NCI-H146 (cell line): ENCODE measurements around the gene ZDHHC14.

Experiments
- DNase-seq: peaks from one replicate; lab custom pipeline; 2025; lab: John Stamatoyannopoulos, UW

The ZDHHC14 gene

GRCh38 chr6:157597461-157598312, 216.7 kb downstream of the ZDHHC14 start:
- peak; percentile 63 for DNase-seq

GRCh38 chr6:157599191-157599590, 218.2 kb downstream of the ZDHHC14 start:
- DNase-seq = no peak

GRCh38 chr6:157600807-157601206, 219.8 kb downstream of the ZDHHC14 start:
- no peak for DNase-seq

- no peak for DNase-seq
These were observed 221.7 kb downstream of the ZDHHC14 start for GRCh38 chr6:157602521-157603295.

- no peak for DNase-seq
These were observed 222.4 kb downstream of the ZDHHC14 start for GRCh38 chr6:157603314-157603940.

GRCh38 chr6:157603971-157604370, 223.0 kb downstream of the ZDHHC14 start:
- no peak for DNase-seq

GRCh38 chr6:157604816-157605215, 223.8 kb downstream of the ZDHHC14 start:
- no peak for DNase-seq

- no peak for DNase-seq
These were observed 224.5 kb downstream of the ZDHHC14 start for GRCh38 chr6:157605484-157605883.

- no peak for DNase-seq
These were observed 225.5 kb downstream of the ZDHHC14 start for GRCh38 chr6:157606516-157606915.

GRCh38 chr6:157607317-157608109, 226.5 kb downstream of the ZDHHC14 start:
- no peak for DNase-seq

- no peak for DNase-seq
These were observed 227.5 kb downstream of the ZDHHC14 start for GRCh38 chr6:157608221-157609075.

- DNase-seq = no peak
These were observed 228.1 kb downstream of the ZDHHC14 start for GRCh38 chr6:157609117-157609516.

- no peak for DNase-seq
These were observed 228.6 kb downstream of the ZDHHC14 start for GRCh38 chr6:157609556-157609955.

GRCh38 chr6:157610451-157610999, 229.5 kb downstream of the ZDHHC14 start:
- no peak for DNase-seq

- no peak for DNase-seq
These were observed 230.4 kb downstream of the ZDHHC14 start for GRCh38 chr6:157611406-157611805.

GRCh38 chr6:157613011-157613522, 232.1 kb downstream of the ZDHHC14 start:
- DNase-seq = no peak

- no peak for DNase-seq
These were observed 233.1 kb downstream of the ZDHHC14 start for GRCh38 chr6:157614026-157614568.

GRCh38 chr6:157615420-157615769, 234.4 kb downstream of the ZDHHC14 start:
- DNase-seq = no peak

- DNase-seq = no peak
These were observed 235.0 kb downstream of the ZDHHC14 start for GRCh38 chr6:157615951-157616350.

- DNase-seq = no peak
These were observed 240.0 kb downstream of the ZDHHC14 start for GRCh38 chr6:157620944-157621343.
